GM23338 (cell line): Measurements from ENCODE around the gene SLC6A5.
"Not testable (repeated sequence)": the region's sequence is repeated elsewhere in the genome, so short reads cannot be mapped to it uniquely, and the experiment has no call there.

Experiments
- ETS1 ChIP-seq: IDR thresholded peaks from 2 replicates; pipeline ENCODE4 v1.6.1; 2016; ENCODE audit warnings: antibody characterized with exemption
- EZH2 ChIP-seq: fragments of 200-600 bp; sonication (generic); IDR thresholded peaks from one replicate; pipeline ENCODE4 v1.8.0; 2017; ENCODE audit warnings: antibody characterized with exemption, mild to moderate bottlenecking, low read depth; ENCODE audit not compliant: unreplicated experiment
- EZH2phosphoT487 ChIP-seq: fragments of 200-600 bp; sonication (generic); IDR thresholded peaks from one replicate; pipeline ENCODE4 v1.8.1; 2018; ENCODE audit warnings: antibody characterized with exemption; ENCODE audit not compliant: unreplicated experiment
- JUNB ChIP-seq: IDR thresholded peaks from one replicate; pipeline ENCODE4 v1.6.1; 2016; ENCODE audit warnings: antibody characterized with exemption; ENCODE audit not compliant: unreplicated experiment
- POLR2AphosphoS5 ChIP-seq: IDR thresholded peaks from 2 replicates; pipeline ENCODE4 v1.6.1; 2016; ENCODE audit warnings: antibody characterized with exemption, low read depth
- TF ChIP-seq, protein P1 (sequence below), 2 experiments: fragments of 200-600 bp in 1 of 2; sonication (generic) in 1 of 2; conservative IDR thresholded peaks; 2 replicates each; pipeline versions ENCODE4 v1.5.1 to v1.6.1; 2016 to 2017; ENCODE audit warnings: antibody characterized with exemption in 2 of 2, low read depth in 2 of 2, mild to moderate bottlenecking in 2 of 2, moderate library complexity in 1 of 2
- TF ChIP-seq, protein P2 (sequence below): IDR thresholded peaks from one replicate; pipeline ENCODE4 v1.6.1; 2018; ENCODE audit warnings: antibody characterized with exemption; ENCODE audit not compliant: unreplicated experiment

- not testable (repeated sequence) for TF ChIP-seq EZH2phosphoT487, POLR2AphosphoS5, ETS1, EZH2, JUNB
- TF ChIP-seq, protein P1, sequence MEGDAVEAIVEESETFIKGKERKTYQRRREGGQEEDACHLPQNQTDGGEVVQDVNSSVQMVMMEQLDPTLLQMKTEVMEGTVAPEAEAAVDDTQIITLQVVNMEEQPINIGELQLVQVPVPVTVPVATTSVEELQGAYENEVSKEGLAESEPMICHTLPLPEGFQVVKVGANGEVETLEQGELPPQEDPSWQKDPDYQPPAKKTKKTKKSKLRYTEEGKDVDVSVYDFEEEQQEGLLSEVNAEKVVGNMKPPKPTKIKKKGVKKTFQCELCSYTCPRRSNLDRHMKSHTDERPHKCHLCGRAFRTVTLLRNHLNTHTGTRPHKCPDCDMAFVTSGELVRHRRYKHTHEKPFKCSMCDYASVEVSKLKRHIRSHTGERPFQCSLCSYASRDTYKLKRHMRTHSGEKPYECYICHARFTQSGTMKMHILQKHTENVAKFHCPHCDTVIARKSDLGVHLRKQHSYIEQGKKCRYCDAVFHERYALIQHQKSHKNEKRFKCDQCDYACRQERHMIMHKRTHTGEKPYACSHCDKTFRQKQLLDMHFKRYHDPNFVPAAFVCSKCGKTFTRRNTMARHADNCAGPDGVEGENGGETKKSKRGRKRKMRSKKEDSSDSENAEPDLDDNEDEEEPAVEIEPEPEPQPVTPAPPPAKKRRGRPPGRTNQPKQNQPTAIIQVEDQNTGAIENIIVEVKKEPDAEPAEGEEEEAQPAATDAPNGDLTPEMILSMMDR (conservative IDR thresholded peaks at IDR 0.05; ENCODE audit: low read depth in 2 of 2), result not testable (repeated sequence)
- TF ChIP-seq, protein P2, sequence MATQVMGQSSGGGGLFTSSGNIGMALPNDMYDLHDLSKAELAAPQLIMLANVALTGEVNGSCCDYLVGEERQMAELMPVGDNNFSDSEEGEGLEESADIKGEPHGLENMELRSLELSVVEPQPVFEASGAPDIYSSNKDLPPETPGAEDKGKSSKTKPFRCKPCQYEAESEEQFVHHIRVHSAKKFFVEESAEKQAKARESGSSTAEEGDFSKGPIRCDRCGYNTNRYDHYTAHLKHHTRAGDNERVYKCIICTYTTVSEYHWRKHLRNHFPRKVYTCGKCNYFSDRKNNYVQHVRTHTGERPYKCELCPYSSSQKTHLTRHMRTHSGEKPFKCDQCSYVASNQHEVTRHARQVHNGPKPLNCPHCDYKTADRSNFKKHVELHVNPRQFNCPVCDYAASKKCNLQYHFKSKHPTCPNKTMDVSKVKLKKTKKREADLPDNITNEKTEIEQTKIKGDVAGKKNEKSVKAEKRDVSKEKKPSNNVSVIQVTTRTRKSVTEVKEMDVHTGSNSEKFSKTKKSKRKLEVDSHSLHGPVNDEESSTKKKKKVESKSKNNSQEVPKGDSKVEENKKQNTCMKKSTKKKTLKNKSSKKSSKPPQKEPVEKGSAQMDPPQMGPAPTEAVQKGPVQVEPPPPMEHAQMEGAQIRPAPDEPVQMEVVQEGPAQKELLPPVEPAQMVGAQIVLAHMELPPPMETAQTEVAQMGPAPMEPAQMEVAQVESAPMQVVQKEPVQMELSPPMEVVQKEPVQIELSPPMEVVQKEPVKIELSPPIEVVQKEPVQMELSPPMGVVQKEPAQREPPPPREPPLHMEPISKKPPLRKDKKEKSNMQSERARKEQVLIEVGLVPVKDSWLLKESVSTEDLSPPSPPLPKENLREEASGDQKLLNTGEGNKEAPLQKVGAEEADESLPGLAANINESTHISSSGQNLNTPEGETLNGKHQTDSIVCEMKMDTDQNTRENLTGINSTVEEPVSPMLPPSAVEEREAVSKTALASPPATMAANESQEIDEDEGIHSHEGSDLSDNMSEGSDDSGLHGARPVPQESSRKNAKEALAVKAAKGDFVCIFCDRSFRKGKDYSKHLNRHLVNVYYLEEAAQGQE, result not testable (repeated sequence)
Measured at GRCh38 chr11:20556396-20556795, 43.0 kb upstream of the SLC6A5 start.
